ENCODE data around the gene AAK1. TPM values are rescaled to one million over a fixed set of nuclear protein-coding genes. Genes with fewer than 3 reads are reported as not detected.

AAK1 gene
- total and polyA plus RNA-seq, 2 experiments from 2014 or later = 39.0 to 52.4 TPM

DNA sequence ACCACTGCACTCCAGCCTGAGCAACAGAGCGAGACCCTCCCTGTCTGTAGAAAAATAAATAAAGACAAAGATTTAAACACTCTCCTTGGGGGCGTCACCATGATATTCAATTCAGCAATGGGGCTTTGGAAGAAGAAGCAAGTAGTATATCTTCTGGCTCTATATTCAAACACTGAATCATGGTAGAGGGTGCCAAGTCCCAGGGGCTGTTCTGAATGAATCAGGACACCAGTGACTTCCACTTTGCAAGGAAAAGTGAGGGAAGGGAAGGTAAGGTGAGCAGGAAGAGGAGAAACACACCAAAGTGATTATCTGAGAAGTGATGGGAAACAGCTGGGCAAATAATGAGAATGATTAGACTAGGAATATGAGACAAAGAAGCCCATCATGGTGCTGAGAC, 80.5 kb downstream of the AAK1 start (continued):
- TF ChIP-seq POLR2AphosphoS5 (IDR thresholded peaks at IDR 0.05; ENCODE audit: low read depth) = no peak
- no peak for TF ChIP-seq JUNB (IDR thresholded peaks at IDR 0.05; ENCODE audit: unreplicated experiment)
- TF ChIP-seq NANOG (IDR thresholded peaks at IDR 0.05; ENCODE audit: borderline replicate concordance) = no peak

DNA sequence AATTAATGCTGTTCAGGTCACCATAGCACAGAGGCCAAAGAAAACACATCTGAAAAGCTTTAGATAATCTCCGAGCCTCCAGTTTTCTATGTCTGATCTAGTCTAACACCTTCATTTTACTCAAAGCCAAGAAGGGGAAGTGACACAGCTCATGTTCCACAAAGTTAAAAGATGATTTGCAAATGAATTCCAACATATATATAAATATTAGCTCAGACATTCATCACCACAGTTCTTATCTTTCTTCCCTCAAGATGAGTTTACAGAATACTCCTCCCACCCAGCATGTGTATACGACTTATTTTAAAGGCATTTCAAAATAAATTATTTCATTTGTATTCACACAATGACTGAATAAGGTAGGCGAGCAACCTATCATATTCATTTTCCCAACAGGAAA, 82.4 kb downstream of the AAK1 start:
- Histone ChIP-seq H3F3A (replicated peaks; ENCODE audit: low read depth) (no peaks in the 10 kb centered on the region), H3K4me1 (ENCODE audit: insufficient read depth) (peaks cover 13% of the 10 kb centered on the region; the same call in 1 of the 2 replicates), H4K20me1 (replicated peaks; ENCODE audit: insufficient read depth) (no peaks in the 10 kb centered on the region), H3K9me2 (ENCODE audit: insufficient read depth) (no peaks in the 10 kb centered on the region), H3K27ac (ENCODE audit: low read depth) (no peak overlapping the region), H3K4me2 (no peak overlapping the region), H2AFZ (no peak overlapping the region), H3K4me3 (no peak overlapping the region), H3K27me3 (ENCODE audit: insufficient read depth) (no peaks in the 10 kb centered on the region), H3K36me3 (ENCODE audit: insufficient read depth) (no peaks in the 10 kb centered on the region), H3K79me2 (replicated peaks; ENCODE audit: insufficient read depth) (peaks cover 23% of the 10 kb centered on the region)
- TF ChIP-seq, protein P1, sequence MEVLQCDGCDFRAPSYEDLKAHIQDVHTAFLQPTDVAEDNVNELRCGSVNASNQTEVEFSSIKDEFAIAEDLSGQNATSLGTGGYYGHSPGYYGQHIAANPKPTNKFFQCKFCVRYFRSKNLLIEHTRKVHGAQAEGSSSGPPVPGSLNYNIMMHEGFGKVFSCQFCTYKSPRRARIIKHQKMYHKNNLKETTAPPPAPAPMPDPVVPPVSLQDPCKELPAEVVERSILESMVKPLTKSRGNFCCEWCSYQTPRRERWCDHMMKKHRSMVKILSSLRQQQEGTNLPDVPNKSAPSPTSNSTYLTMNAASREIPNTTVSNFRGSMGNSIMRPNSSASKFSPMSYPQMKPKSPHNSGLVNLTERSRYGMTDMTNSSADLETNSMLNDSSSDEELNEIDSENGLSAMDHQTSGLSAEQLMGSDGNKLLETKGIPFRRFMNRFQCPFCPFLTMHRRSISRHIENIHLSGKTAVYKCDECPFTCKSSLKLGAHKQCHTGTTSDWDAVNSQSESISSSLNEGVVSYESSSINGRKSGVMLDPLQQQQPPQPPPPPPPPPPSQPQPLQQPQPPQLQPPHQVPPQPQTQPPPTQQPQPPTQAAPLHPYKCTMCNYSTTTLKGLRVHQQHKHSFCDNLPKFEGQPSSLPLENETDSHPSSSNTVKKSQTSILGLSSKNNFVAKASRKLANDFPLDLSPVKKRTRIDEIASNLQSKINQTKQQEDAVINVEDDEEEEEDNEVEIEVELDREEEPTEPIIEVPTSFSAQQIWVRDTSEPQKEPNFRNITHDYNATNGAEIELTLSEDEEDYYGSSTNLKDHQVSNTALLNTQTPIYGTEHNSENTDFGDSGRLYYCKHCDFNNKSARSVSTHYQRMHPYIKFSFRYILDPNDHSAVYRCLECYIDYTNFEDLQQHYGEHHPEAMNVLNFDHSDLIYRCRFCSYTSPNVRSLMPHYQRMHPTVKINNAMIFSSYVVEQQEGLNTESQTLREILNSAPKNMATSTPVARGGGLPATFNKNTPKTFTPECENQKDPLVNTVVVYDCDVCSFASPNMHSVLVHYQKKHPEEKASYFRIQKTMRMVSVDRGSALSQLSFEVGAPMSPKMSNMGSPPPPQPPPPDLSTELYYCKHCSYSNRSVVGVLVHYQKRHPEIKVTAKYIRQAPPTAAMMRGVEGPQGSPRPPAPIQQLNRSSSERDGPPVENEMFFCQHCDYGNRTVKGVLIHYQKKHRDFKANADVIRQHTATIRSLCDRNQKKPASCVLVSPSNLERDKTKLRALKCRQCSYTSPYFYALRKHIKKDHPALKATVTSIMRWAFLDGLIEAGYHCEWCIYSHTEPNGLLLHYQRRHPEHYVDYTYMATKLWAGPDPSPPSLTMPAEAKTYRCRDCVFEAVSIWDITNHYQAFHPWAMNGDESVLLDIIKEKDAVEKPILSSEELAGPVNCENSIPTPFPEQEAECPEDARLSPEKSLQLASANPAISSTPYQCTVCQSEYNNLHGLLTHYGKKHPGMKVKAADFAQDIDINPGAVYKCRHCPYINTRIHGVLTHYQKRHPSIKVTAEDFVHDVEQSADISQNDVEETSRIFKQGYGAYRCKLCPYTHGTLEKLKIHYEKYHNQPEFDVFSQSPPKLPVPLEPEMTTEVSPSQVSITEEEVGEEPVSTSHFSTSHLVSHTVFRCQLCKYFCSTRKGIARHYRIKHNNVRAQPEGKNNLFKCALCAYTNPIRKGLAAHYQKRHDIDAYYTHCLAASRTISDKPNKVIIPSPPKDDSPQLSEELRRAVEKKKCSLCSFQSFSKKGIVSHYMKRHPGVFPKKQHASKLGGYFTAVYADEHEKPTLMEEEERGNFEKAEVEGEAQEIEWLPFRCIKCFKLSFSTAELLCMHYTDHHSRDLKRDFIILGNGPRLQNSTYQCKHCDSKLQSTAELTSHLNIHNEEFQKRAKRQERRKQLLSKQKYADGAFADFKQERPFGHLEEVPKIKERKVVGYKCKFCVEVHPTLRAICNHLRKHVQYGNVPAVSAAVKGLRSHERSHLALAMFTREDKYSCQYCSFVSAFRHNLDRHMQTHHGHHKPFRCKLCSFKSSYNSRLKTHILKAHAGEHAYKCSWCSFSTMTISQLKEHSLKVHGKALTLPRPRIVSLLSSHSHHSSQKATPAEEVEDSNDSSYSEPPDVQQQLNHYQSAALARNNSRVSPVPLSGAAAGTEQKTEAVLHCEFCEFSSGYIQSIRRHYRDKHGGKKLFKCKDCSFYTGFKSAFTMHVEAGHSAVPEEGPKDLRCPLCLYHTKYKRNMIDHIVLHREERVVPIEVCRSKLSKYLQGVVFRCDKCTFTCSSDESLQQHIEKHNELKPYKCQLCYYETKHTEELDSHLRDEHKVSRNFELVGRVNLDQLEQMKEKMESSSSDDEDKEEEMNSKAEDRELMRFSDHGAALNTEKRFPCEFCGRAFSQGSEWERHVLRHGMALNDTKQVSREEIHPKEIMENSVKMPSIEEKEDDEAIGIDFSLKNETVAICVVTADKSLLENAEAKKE (CRISPR knock-in tag; IDR thresholded peaks at IDR 0.05) = no peak
- TF ChIP-seq EZH2phosphoT487 (IDR thresholded peaks at IDR 0.05; ENCODE audit: unreplicated experiment) (no peak), NANOG (IDR thresholded peaks at IDR 0.05; ENCODE audit: borderline replicate concordance) (no peak), STAT1 (IDR thresholded peaks at IDR 0.05; ENCODE audit: unreplicated experiment) (no peak), CREB1 (CRISPR knock-in tag; IDR thresholded peaks at IDR 0.05; ENCODE audit: low read depth) (no peak), EZH2 (IDR thresholded peaks at IDR 0.05; ENCODE audit: low read depth, unreplicated experiment) (no peak), POLR2AphosphoS5 (IDR thresholded peaks at IDR 0.05; ENCODE audit: low read depth) (no peak)
- TF ChIP-seq, protein P2, sequence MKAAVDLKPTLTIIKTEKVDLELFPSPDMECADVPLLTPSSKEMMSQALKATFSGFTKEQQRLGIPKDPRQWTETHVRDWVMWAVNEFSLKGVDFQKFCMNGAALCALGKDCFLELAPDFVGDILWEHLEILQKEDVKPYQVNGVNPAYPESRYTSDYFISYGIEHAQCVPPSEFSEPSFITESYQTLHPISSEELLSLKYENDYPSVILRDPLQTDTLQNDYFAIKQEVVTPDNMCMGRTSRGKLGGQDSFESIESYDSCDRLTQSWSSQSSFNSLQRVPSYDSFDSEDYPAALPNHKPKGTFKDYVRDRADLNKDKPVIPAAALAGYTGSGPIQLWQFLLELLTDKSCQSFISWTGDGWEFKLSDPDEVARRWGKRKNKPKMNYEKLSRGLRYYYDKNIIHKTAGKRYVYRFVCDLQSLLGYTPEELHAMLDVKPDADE (IDR thresholded peaks at IDR 0.05) = no peak
- TF ChIP-seq, protein P3, sequence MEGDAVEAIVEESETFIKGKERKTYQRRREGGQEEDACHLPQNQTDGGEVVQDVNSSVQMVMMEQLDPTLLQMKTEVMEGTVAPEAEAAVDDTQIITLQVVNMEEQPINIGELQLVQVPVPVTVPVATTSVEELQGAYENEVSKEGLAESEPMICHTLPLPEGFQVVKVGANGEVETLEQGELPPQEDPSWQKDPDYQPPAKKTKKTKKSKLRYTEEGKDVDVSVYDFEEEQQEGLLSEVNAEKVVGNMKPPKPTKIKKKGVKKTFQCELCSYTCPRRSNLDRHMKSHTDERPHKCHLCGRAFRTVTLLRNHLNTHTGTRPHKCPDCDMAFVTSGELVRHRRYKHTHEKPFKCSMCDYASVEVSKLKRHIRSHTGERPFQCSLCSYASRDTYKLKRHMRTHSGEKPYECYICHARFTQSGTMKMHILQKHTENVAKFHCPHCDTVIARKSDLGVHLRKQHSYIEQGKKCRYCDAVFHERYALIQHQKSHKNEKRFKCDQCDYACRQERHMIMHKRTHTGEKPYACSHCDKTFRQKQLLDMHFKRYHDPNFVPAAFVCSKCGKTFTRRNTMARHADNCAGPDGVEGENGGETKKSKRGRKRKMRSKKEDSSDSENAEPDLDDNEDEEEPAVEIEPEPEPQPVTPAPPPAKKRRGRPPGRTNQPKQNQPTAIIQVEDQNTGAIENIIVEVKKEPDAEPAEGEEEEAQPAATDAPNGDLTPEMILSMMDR (conservative IDR thresholded peaks at IDR 0.05; ENCODE audit: low read depth in 2 of 2) = no peak
- TF ChIP-seq, protein P4, sequence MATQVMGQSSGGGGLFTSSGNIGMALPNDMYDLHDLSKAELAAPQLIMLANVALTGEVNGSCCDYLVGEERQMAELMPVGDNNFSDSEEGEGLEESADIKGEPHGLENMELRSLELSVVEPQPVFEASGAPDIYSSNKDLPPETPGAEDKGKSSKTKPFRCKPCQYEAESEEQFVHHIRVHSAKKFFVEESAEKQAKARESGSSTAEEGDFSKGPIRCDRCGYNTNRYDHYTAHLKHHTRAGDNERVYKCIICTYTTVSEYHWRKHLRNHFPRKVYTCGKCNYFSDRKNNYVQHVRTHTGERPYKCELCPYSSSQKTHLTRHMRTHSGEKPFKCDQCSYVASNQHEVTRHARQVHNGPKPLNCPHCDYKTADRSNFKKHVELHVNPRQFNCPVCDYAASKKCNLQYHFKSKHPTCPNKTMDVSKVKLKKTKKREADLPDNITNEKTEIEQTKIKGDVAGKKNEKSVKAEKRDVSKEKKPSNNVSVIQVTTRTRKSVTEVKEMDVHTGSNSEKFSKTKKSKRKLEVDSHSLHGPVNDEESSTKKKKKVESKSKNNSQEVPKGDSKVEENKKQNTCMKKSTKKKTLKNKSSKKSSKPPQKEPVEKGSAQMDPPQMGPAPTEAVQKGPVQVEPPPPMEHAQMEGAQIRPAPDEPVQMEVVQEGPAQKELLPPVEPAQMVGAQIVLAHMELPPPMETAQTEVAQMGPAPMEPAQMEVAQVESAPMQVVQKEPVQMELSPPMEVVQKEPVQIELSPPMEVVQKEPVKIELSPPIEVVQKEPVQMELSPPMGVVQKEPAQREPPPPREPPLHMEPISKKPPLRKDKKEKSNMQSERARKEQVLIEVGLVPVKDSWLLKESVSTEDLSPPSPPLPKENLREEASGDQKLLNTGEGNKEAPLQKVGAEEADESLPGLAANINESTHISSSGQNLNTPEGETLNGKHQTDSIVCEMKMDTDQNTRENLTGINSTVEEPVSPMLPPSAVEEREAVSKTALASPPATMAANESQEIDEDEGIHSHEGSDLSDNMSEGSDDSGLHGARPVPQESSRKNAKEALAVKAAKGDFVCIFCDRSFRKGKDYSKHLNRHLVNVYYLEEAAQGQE (IDR thresholded peaks at IDR 0.05; ENCODE audit: unreplicated experiment) = no peak
- H3K36me3 Mint-ChIP-seq (ENCODE audit: low read depth) = no peaks in the 10 kb centered on the region
- no peak overlapping the region for H3K4me3 Mint-ChIP-seq
- peaks cover 11% of the 10 kb centered on the region for H3K4me1 Mint-ChIP-seq
- no peaks in the 10 kb centered on the region for H3K9me3 Mint-ChIP-seq
- no peak for DNase-seq (ENCODE audit: low spot score)
- no peaks in the 10 kb centered on the region for H3K27me3 Mint-ChIP-seq (ENCODE audit: insufficient read depth, low read depth, poor library complexity)
- ATAC-seq = no peak
- H3K27ac Mint-ChIP-seq = no peak overlapping the region

Data from GM23338 (cell line).